ENCODE results near the gene LY86. TPM values are rescaled to one million over a fixed set of nuclear protein-coding genes. Genes with fewer than 3 reads are reported as not detected.
A peak's percentile ranks its signal among the peaks of the same experiment; 100 is the strongest.

Gene LY86
- total and polyA plus RNA-seq, 2 donors (not counting 1 experiment from before 2014, with no cell fraction given): not detected

GRCh38 chr6:6688951-6689350 lies 100.4 kb downstream of the LY86 start:
- no peak overlapping the region for H3K27ac ChIP-seq (ENCODE audit: insufficient read depth, low read length)
- no peaks in the 10 kb centered on the region for H4K20me1 ChIP-seq (ENCODE audit: control insufficient read depth, extremely low read depth, insufficient read depth, low read length)
- no peak overlapping the region for H3K4me2 ChIP-seq (ENCODE audit: extremely low read depth, insufficient read depth, low read length)
- no peaks in the 10 kb centered on the region for H3K9me3 ChIP-seq (ENCODE audit: control insufficient read depth, insufficient read depth, low read depth, low read length)
- no peaks in the 10 kb centered on the region for H3K4me1 ChIP-seq (ENCODE audit: control insufficient read depth, extremely low read depth, insufficient read depth, low read length)
- H3K79me2 ChIP-seq (ENCODE audit: control insufficient read depth, insufficient read depth, low read length): no peaks in the 10 kb centered on the region
- no peaks in the 10 kb centered on the region for H3K27me3 ChIP-seq (ENCODE audit: control insufficient read depth, insufficient read depth, low read length)
- no peaks in the 10 kb centered on the region for H3K36me3 ChIP-seq (ENCODE audit: control insufficient read depth, insufficient read depth, low read length)
- DNase-seq (ENCODE audit: low read depth in 2 of 2): no peak
- H2AFZ ChIP-seq (ENCODE audit: low read length): no peak overlapping the region
- TF ChIP-seq CTCF (conservative IDR thresholded peaks at IDR 0.05 in 1 of 2, IDR thresholded peaks at IDR 0.05 in 1 of 2; ENCODE audit: low read depth in 1 of 2, low read length in 2 of 2) (no peak), EZH2 (IDR thresholded peaks at IDR 0.05; ENCODE audit: low read length, missing control alignments) (no peak)
- no peak overlapping the region for H3K9ac ChIP-seq (ENCODE audit: insufficient read depth, low read length)
- H3K4me3 ChIP-seq (replicated peaks in 1 of 4; ENCODE audit: control extremely low read depth in 1 of 4, insufficient read depth in 1 of 4, low read depth in 3 of 4, low read length in 4 of 4): no peak overlapping the region

- H4K20me1 ChIP-seq (ENCODE audit: control insufficient read depth, extremely low read depth, insufficient read depth, low read length): no peaks in the 10 kb centered on the region
- no peak overlapping the region for H3K9ac ChIP-seq (ENCODE audit: insufficient read depth, low read length)
- H3K79me2 ChIP-seq (ENCODE audit: control insufficient read depth, insufficient read depth, low read length): no peaks in the 10 kb centered on the region
- no peaks in the 10 kb centered on the region for H3K36me3 ChIP-seq (ENCODE audit: control insufficient read depth, insufficient read depth, low read length)
- H2AFZ ChIP-seq (ENCODE audit: low read length): no peak overlapping the region
- no peak overlapping the region for H3K4me3 ChIP-seq (replicated peaks in 1 of 4; ENCODE audit: control extremely low read depth in 1 of 4, insufficient read depth in 1 of 4, low read depth in 3 of 4, low read length in 4 of 4)
- no peak overlapping the region for H3K4me2 ChIP-seq (ENCODE audit: extremely low read depth, insufficient read depth, low read length)
- no peak overlapping the region for H3K27ac ChIP-seq (ENCODE audit: insufficient read depth, low read length)
- DNase-seq (ENCODE audit: low read depth in 2 of 2): peak; percentile 65 to 67
- H3K9me3 ChIP-seq (ENCODE audit: control insufficient read depth, insufficient read depth, low read depth, low read length): no peaks in the 10 kb centered on the region
- H3K27me3 ChIP-seq (ENCODE audit: control insufficient read depth, insufficient read depth, low read length): no peaks in the 10 kb centered on the region
- no peak for TF ChIP-seq CTCF (conservative IDR thresholded peaks at IDR 0.05 in 1 of 2, IDR thresholded peaks at IDR 0.05 in 1 of 2; ENCODE audit: low read depth in 1 of 2, low read length in 2 of 2)
- no peaks in the 10 kb centered on the region for H3K4me1 ChIP-seq (ENCODE audit: control insufficient read depth, extremely low read depth, insufficient read depth, low read length)
Measured at GRCh38 chr6:6689400-6690143, 101.1 kb downstream of the LY86 start.

GRCh38 chr6:6690144-6690483 lies 101.6 kb downstream of the LY86 start:
- Histone ChIP-seq H3K4me2 (ENCODE audit: extremely low read depth, insufficient read depth, low read length) (no peak overlapping the region), H3K79me2 (ENCODE audit: control insufficient read depth, insufficient read depth, low read length) (no peaks in the 10 kb centered on the region), H3K9ac (ENCODE audit: insufficient read depth, low read length) (no peak overlapping the region), H3K9me3 (ENCODE audit: control insufficient read depth, insufficient read depth, low read depth, low read length) (no peaks in the 10 kb centered on the region), H4K20me1 (ENCODE audit: control insufficient read depth, extremely low read depth, insufficient read depth, low read length) (no peaks in the 10 kb centered on the region), H3K36me3 (ENCODE audit: control insufficient read depth, insufficient read depth, low read length) (no peaks in the 10 kb centered on the region), H3K27me3 (ENCODE audit: control insufficient read depth, insufficient read depth, low read length) (no peaks in the 10 kb centered on the region), H3K27ac (ENCODE audit: insufficient read depth, low read length) (no peak overlapping the region), H2AFZ (ENCODE audit: low read length) (no peak overlapping the region), H3K4me3 (replicated peaks in 1 of 4; ENCODE audit: control extremely low read depth in 1 of 4, insufficient read depth in 1 of 4, low read depth in 3 of 4, low read length in 4 of 4) (no peak overlapping the region), H3K4me1 (ENCODE audit: control insufficient read depth, extremely low read depth, insufficient read depth, low read length) (peaks cover under 1% of the 10 kb centered on the region)
- no peak for DNase-seq (ENCODE audit: low read depth in 2 of 2)
- TF ChIP-seq EZH2 (IDR thresholded peaks at IDR 0.05; ENCODE audit: low read length, missing control alignments) (no peak), CTCF (conservative IDR thresholded peaks at IDR 0.05 in 1 of 2, IDR thresholded peaks at IDR 0.05 in 1 of 2; ENCODE audit: low read depth in 1 of 2, low read length in 2 of 2) (no peak)
